NAMALWA (cell line): ENCODE measurements around the gene MIDN.

Source experiments
- DNase-seq: peaks from one replicate; pipeline ENCODE4 v3.0.0-alpha.2; 2015; ENCODE audit warnings: low spot score

The MIDN gene

GRCh38 chr19:1270213-1270853, 21.9 kb downstream of the MIDN start:
- DNase-seq, result peak; percentile 52

GRCh38 chr19:1270854-1271527, 22.6 kb downstream of the MIDN start:
- DNase-seq, result no peak

- DNase-seq, result no peak
Observed at GRCh38 chr19:1271528-1272422, 23.4 kb downstream of the MIDN start.

GRCh38 chr19:1272423-1273262, 24.3 kb downstream of the MIDN start:
- no peak for DNase-seq

GRCh38 chr19:1273263-1274041, 25.1 kb downstream of the MIDN start:
- no peak for DNase-seq

GRCh38 chr19:1274081-1274851, 25.9 kb downstream of the MIDN start:
- DNase-seq, result no peak

GRCh38 chr19:1274852-1275259, 26.5 kb downstream of the MIDN start:
- no peak for DNase-seq

- DNase-seq, result peak; percentile 98
Observed at GRCh38 chr19:1275260-1275975, 27.0 kb downstream of the MIDN start, which contains the start of gene FAM174C. FAM174C (plus strand) TSS chr19:1275530; CDS start chr19:1275550, 20 bp downstream.

GRCh38 chr19:1275976-1276627, 27.7 kb downstream of the MIDN start:
- DNase-seq, result no peak

GRCh38 chr19:1276628-1277022, 28.2 kb downstream of the MIDN start:
- peak; percentile 70 for DNase-seq

GRCh38 chr19:1277061-1277460, 28.7 kb downstream of the MIDN start:
- DNase-seq, result no peak

GRCh38 chr19:1278074-1278473, 29.7 kb downstream of the MIDN start:
- DNase-seq, result no peak

- DNase-seq, result no peak
Observed at GRCh38 chr19:1278713-1279660, 30.6 kb downstream of the MIDN start.

- peak; percentile 87 for DNase-seq
Observed at GRCh38 chr19:1279782-1280341, 31.5 kb downstream of the MIDN start.

GRCh38 chr19:1280636-1281568, 32.5 kb downstream of the MIDN start:
- DNase-seq, result no peak

GRCh38 chr19:1281569-1282287, 33.3 kb downstream of the MIDN start:
- no peak for DNase-seq
